Sigmoid colon (tissue), 7 donors: ENCODE data around the gene AGBL2. TPM values are rescaled to one million over a fixed set of nuclear protein-coding genes. Genes with fewer than 3 reads are reported as not detected.
"Not testable (repeated sequence)": the region's sequence is repeated elsewhere in the genome, so short reads cannot be mapped to it uniquely, and the experiment has no call there.

Source experiments
- DNase-seq: peaks from one replicate; pipeline ENCODE4 v3.0.0-alpha.2; 2019
- H3K27ac ChIP-seq, 4 donors: fragments of 200-600 bp; sonication (generic); one replicate each; pipeline ENCODE4 v1.5.1; 2016 to 2019; ENCODE audit warnings: mild to moderate bottlenecking in 1 of 4
- H3K27me3 ChIP-seq, 3 donors: fragments of 200-600 bp; sonication (generic); one replicate each; pipeline ENCODE4 v1.5.1; 2019; ENCODE audit warnings: mild to moderate bottlenecking in 1 of 3
- H3K36me3 ChIP-seq, 4 donors: fragments of 200-600 bp; sonication (generic); one replicate each; pipeline ENCODE4 v1.5.1; 2016 to 2019
- H3K4me1 ChIP-seq, 4 donors: fragments of 200-600 bp; sonication (generic); one replicate each; pipeline ENCODE4 v1.5.1; 2017 to 2019
- H3K4me3 ChIP-seq, 4 donors: fragments of 200-600 bp; sonication (generic); one replicate each; pipeline ENCODE4 v1.5.1; 2017 to 2019; ENCODE audit warnings: mild to moderate bottlenecking in 2 of 4, moderate library complexity in 1 of 4
- H3K9me3 ChIP-seq, 4 donors: fragments of 200-600 bp in 3 of 4; sonication (generic) in 3 of 4; one replicate each; pipeline versions ENCODE4 v1.5.1 to v1.6.1; 2013 to 2019
- EP300 ChIP-seq, 4 donors: sonication (generic); formaldehyde crosslinking; IDR thresholded peaks; one replicate each; pipeline ENCODE4 v1.6.1; 2017; ENCODE audit warnings: antibody characterized with exemption in 4 of 4
- POLR2A ChIP-seq, 2 donors: fragments of 450-650 bp; IDR thresholded peaks; one replicate each; pipeline ENCODE4 v1.6.1; 2016; ENCODE audit warnings: antibody characterized with exemption in 2 of 2, mild to moderate bottlenecking in 2 of 2, moderate library complexity in 2 of 2
- POLR2AphosphoS5 ChIP-seq, 4 donors: sonication (generic); formaldehyde crosslinking; IDR thresholded peaks; one replicate each; pipeline ENCODE4 v1.6.1; 2017; ENCODE audit warnings: antibody characterized with exemption in 4 of 4
- WGBS, 2 donors: extraction: QIAGEN DNeasy Blood & Tissue Kit; methylation state at CpG; one replicate each; pipeline ENCODE4 v1.1.7; 2013; 5-methylcytosine and 5-hydroxymethylcytosine counted together
- intact Hi-C: fragments of 100-400 bp; cut with DNase I; formaldehyde crosslinking; loops from one replicate; pipeline ENCODE4 v1.15.1; 2023
- polyA plus RNA-seq, 3 donors: library from polyadenylated mRNA; stranded (reverse); fragments of 200-250 nt; gene quantifications; one replicate each; pipeline ENCODE4 v1.2.3, GENCODE V29; 2013
- total RNA-seq, 4 donors: library from RNA; depleted of rRNA; stranded (reverse); fragments of >200 nt; gene quantifications; one replicate each; pipeline ENCODE4 v1.1.0, GENCODE V29; 2016
- TF ChIP-seq, protein P1 (sequence below), 4 experiments: fragments of 450-650 bp in 3 of 4; fragments of 200-600 bp in 1 of 4; IDR thresholded peaks; one replicate each; pipeline ENCODE4 v1.5.1; 2016 to 2019; ENCODE audit warnings: antibody characterized with exemption in 4 of 4, mild to moderate bottlenecking in 3 of 4, moderate library complexity in 2 of 4
- donor health status: healthy with polysubstance abuse.
- donor health status: Bipolar disorder and iron deficiency.
- donor health status: healthy.

Gene AGBL2
- total and polyA plus RNA-seq, 7 donors, result 0.33 to 2.2 (median 1.00) TPM; not detected in 3

DNA sequence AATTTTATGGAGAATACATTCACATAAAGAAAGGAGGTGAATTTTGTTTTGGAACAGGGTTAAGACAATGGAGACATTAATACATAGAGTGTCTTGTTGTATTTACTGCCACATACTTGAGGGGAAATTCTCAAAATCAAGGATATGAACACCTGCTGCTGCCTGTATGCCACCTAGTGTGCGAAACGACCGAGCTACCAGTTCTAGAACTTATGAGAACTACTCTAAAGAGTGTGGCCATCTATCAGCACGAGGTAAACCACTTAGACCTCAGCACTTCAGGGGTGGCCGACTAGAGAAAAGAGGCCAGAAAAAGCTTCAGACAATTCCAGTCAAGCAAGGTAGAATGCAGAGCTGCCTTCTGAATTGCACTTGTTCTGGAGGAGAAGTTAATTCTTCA is 1.5 kb upstream of the AGBL2 start:
- no peak for DNase-seq
- H3K9me3 ChIP-seq, result no peaks in the 10 kb centered on the region
- 48 to 60% methylated on average over 5 of the region's 5 CpGs for WGBS, 2 donors
- H3K36me3 ChIP-seq, result peaks cover 15 to 55% (median 38%) of the 10 kb centered on the region in 4 donors
- H3K4me3 ChIP-seq, result no peak overlapping the region
- H3K4me1 ChIP-seq, result peaks cover 0 to 5% (median 3%) of the 10 kb centered on the region in 4 donors
- H3K27me3 ChIP-seq, result no peaks in the 10 kb centered on the region
- intact Hi-C loops, result no loop called here
- TF ChIP-seq EP300 (IDR thresholded peaks at IDR 0.05) (no peak), POLR2A (IDR thresholded peaks at IDR 0.05) (no peak), POLR2AphosphoS5 (IDR thresholded peaks at IDR 0.05) (no peak)
- TF ChIP-seq, protein P1, sequence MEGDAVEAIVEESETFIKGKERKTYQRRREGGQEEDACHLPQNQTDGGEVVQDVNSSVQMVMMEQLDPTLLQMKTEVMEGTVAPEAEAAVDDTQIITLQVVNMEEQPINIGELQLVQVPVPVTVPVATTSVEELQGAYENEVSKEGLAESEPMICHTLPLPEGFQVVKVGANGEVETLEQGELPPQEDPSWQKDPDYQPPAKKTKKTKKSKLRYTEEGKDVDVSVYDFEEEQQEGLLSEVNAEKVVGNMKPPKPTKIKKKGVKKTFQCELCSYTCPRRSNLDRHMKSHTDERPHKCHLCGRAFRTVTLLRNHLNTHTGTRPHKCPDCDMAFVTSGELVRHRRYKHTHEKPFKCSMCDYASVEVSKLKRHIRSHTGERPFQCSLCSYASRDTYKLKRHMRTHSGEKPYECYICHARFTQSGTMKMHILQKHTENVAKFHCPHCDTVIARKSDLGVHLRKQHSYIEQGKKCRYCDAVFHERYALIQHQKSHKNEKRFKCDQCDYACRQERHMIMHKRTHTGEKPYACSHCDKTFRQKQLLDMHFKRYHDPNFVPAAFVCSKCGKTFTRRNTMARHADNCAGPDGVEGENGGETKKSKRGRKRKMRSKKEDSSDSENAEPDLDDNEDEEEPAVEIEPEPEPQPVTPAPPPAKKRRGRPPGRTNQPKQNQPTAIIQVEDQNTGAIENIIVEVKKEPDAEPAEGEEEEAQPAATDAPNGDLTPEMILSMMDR (IDR thresholded peaks at IDR 0.05), result no peak
- H3K27ac ChIP-seq, result no peak overlapping the region

DNA sequence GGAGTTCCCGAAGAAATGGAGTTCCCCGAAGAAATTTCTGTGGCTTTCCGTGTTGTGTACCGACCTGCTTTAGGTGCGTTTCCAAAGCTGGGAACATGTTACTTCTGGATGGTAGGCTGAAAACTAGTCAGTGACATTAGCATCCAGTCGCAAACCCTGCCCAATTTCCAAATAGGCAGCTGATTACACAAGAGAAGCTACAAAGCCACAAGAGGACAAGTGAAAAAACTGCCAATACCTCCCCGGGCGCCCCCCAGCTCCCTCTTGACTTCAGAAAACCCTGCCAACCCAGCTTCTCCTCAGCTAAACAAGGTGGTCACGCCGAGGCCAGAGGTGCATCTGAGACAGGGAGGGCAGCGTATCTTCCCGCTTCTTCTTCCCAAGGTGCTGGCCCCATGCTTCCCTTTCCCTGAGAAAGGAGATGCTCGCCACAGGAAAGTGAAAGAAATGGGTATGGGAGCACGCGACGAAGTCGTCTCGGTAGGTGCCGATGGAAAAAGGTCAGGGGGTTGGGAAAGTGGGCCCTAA is 551 bp downstream of the AGBL2 start:
- Histone ChIP-seq H3K9me3 (no peaks in the 10 kb centered on the region), H3K27ac (peak overlapping the region; percentile 76 to 79 (median 78)), H3K36me3 (peaks cover 12 to 34% (median 26%) of the 10 kb centered on the region in 4 donors), H3K27me3 (no peaks in the 10 kb centered on the region), H3K4me1 (peaks cover 0 to 5% (median 3%) of the 10 kb centered on the region in 4 donors), H3K4me3 (peak overlapping the region; percentile 68 to 84 (median 80))
- 20 to 21% methylated on average over 19 of the region's 19 CpGs for WGBS, 2 donors
- DNase-seq, result peak; percentile 66
- intact Hi-C loops, result loop anchor here (2.0 kb wide), 1 partner anchor 72 kb away; the partner anchor contains the start of gene MTCH2
- TF ChIP-seq, protein P1 (IDR thresholded peaks at IDR 0.05), result no peak
- no peak for TF ChIP-seq POLR2A (IDR thresholded peaks at IDR 0.05)
- TF ChIP-seq POLR2AphosphoS5 (IDR thresholded peaks at IDR 0.05), result no peak
- TF ChIP-seq EP300 (IDR thresholded peaks at IDR 0.05), result no peak

DNA sequence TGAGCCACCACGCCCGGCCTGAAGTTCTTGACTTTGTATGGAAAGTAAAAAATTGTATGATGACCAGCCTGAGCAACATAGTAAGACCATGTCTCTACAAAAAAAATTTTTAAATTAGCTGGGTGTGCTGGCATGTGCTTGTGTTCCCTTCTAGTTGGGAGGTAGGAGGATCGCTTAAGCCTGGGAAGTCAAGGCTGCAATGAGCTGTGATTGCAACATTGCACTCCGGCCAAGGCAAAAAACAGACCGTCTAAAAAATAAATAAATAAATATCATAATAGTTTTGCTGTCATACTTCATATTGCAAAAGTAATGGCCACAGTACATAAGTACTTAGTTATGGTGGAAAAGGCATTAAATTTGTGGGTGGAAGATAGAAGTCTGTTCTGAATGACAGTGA is 3.4 kb downstream of the AGBL2 start:
- intact Hi-C loops, result no loop called here
- Histone ChIP-seq H3K27ac (no peak overlapping the region), H3K36me3 (peaks cover 4 to 6% (median 5%) of the 10 kb centered on the region in 4 donors), H3K27me3 (no peaks in the 10 kb centered on the region), H3K4me3 (no peak overlapping the region), H3K9me3 (no peaks in the 10 kb centered on the region), H3K4me1 (peaks cover 0 to 5% (median 3%) of the 10 kb centered on the region in 4 donors)
- TF ChIP-seq POLR2AphosphoS5 (IDR thresholded peaks at IDR 0.05) (no peak), EP300 (IDR thresholded peaks at IDR 0.05) (no peak), POLR2A (IDR thresholded peaks at IDR 0.05) (no peak)
- TF ChIP-seq, protein P1 (IDR thresholded peaks at IDR 0.05), result no peak
- DNase-seq, result no peak
- 91 to 93% methylated on average over 5 of the region's 5 CpGs for WGBS, 2 donors

DNA sequence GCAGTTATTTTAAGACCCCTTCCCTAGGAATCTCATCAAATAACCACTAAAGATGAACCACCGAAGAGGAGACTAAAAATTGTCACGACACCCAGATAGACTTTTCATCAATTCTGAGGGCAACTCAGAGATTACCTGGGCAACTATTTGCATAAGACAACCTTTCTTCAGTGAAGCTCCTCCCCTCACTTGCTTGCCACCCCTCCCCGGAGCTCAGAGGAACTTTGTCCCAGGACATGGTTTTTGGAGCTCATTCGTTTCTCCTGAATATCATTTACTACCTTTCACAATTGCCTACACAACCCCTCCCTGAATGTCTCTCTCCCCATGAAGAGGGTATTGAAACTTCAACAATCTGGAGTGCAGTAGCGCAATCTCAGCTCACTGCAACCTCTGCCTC is 3.9 kb downstream of the AGBL2 start:
- H3K27ac ChIP-seq, result no peak overlapping the region
- intact Hi-C loops, result no loop called here
- 60 to 79% methylated on average over 5 of the region's 5 CpGs for WGBS, 2 donors
- peaks cover 0 to 5% (median 3%) of the 10 kb centered on the region in 4 donors for H3K4me1 ChIP-seq
- H3K4me3 ChIP-seq, result no peak overlapping the region
- DNase-seq, result no peak
- H3K36me3 ChIP-seq, result peaks cover 0 to under 1% (median 0%) of the 10 kb centered on the region in 4 donors
- TF ChIP-seq POLR2AphosphoS5 (IDR thresholded peaks at IDR 0.05), result no peak
- TF ChIP-seq, protein P1 (IDR thresholded peaks at IDR 0.05), result no peak
- TF ChIP-seq EP300 (IDR thresholded peaks at IDR 0.05), result no peak
- TF ChIP-seq POLR2A (IDR thresholded peaks at IDR 0.05), result no peak
- no peaks in the 10 kb centered on the region for H3K27me3 ChIP-seq
- no peaks in the 10 kb centered on the region for H3K9me3 ChIP-seq

DNA sequence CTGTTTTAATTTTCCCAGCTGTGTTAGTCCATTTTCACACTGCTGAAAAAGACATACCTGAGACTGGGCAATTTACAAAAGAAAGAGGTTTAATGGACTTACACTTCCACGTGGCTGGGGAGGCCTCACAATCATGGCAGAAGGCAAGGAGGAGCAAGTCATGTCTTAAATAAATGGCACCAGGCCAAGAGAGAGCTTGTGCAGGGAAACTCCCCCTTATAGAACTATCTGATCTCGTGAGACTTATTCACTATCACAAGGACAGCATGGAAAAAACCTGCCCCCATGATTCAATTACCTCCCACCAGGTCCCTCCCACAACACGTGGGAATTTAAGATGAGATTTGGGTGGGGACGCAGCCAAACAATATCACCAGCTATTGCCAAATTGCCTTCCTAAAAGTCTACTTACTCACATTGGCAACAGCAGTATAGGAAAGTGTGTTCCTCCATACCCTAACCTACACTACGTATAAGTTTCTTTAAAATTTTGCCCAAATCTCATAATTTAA is 7.8 kb downstream of the AGBL2 start:
- DNase-seq, H3K27me3 ChIP-seq, H3K4me3 ChIP-seq, H3K36me3 ChIP-seq, H3K9me3 ChIP-seq, H3K4me1 ChIP-seq, intact Hi-C loops, H3K27ac ChIP-seq: not testable (repeated sequence)
- WGBS, 2 donors, result 88 to 92% methylated on average over 5 of the region's 5 CpGs
